Osteocyte (in vitro differentiated cells): ENCODE data around the gene UGT1A1. TPM values are rescaled to one million over a fixed set of nuclear protein-coding genes. Genes with fewer than 3 reads are reported as not detected.

Experiments used
- DNase-seq: peaks from one replicate; pipeline ENCODE4 v3.0.0; 2021; ENCODE audit warnings: mixed read lengths; ENCODE audit not compliant: unreplicated experiment; ENCODE audit errors: extremely low spot score
- H3K27ac Mint-ChIP-seq: one replicate; pipeline ENCODE4 v1.8.0; 2021; ENCODE audit warnings: mild to moderate bottlenecking, mixed read lengths; ENCODE audit not compliant: unreplicated experiment
- H3K27me3 Mint-ChIP-seq: one replicate; pipeline ENCODE4 v1.8.0; 2021; ENCODE audit warnings: mixed read lengths; ENCODE audit not compliant: unreplicated experiment
- H3K36me3 Mint-ChIP-seq: one replicate; pipeline ENCODE4 v1.8.0; 2021; ENCODE audit warnings: mixed read lengths; ENCODE audit not compliant: unreplicated experiment
- H3K4me1 Mint-ChIP-seq: one replicate; pipeline ENCODE4 v1.8.0; 2021; ENCODE audit warnings: mixed read lengths; ENCODE audit not compliant: unreplicated experiment
- H3K4me3 Mint-ChIP-seq: one replicate; pipeline ENCODE4 v1.8.0; 2021; ENCODE audit warnings: mild to moderate bottlenecking, moderate library complexity, mixed read lengths; ENCODE audit not compliant: unreplicated experiment
- H3K9me3 Mint-ChIP-seq: one replicate; pipeline ENCODE4 v1.8.0; 2021; ENCODE audit warnings: mixed read lengths; ENCODE audit not compliant: unreplicated experiment
- total RNA-seq: library from RNA; stranded (reverse); gene quantifications from 2 replicates; pipeline ENCODE4 v1.2.1, GENCODE V29; 2021
- TF ChIP-seq, protein P1 (sequence below): fragments of 200-600 bp; sonication (generic); IDR thresholded peaks from 2 replicates; pipeline ENCODE4 v1.5.0; 2021; ENCODE audit warnings: antibody characterized with exemption, mild to moderate bottlenecking, moderate library complexity

Gene UGT1A1
- total RNA-seq, 1 donor from 2014 or later: not detected

DNA sequence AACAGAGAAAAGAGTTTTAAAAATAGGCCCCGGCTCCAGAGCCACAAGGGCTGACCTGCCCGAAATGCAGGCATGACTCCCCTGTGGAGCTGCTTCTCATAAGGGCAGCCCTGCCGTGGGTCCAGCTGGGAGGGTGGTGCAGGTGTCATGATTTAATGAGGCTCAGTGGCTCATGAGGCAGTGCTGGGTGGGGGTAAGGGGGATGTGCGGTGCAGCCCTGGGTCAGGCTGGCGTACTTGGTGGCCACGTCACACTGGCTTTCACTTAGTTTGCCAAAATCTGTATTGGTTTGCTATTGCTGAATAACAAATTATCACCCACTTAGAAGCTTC is 60.7 kb downstream of the UGT1A1 start:
- peaks cover 19% of the 10 kb centered on the region for H3K4me1 Mint-ChIP-seq
- peak; percentile 38 for DNase-seq
- no peaks in the 10 kb centered on the region for H3K36me3 Mint-ChIP-seq
- TF ChIP-seq, protein P1, sequence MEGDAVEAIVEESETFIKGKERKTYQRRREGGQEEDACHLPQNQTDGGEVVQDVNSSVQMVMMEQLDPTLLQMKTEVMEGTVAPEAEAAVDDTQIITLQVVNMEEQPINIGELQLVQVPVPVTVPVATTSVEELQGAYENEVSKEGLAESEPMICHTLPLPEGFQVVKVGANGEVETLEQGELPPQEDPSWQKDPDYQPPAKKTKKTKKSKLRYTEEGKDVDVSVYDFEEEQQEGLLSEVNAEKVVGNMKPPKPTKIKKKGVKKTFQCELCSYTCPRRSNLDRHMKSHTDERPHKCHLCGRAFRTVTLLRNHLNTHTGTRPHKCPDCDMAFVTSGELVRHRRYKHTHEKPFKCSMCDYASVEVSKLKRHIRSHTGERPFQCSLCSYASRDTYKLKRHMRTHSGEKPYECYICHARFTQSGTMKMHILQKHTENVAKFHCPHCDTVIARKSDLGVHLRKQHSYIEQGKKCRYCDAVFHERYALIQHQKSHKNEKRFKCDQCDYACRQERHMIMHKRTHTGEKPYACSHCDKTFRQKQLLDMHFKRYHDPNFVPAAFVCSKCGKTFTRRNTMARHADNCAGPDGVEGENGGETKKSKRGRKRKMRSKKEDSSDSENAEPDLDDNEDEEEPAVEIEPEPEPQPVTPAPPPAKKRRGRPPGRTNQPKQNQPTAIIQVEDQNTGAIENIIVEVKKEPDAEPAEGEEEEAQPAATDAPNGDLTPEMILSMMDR: no peak
- no peak overlapping the region for H3K27ac Mint-ChIP-seq
- H3K4me3 Mint-ChIP-seq: no peak overlapping the region
- no peaks in the 10 kb centered on the region for H3K9me3 Mint-ChIP-seq
- peaks cover 8% of the 10 kb centered on the region for H3K27me3 Mint-ChIP-seq

DNA sequence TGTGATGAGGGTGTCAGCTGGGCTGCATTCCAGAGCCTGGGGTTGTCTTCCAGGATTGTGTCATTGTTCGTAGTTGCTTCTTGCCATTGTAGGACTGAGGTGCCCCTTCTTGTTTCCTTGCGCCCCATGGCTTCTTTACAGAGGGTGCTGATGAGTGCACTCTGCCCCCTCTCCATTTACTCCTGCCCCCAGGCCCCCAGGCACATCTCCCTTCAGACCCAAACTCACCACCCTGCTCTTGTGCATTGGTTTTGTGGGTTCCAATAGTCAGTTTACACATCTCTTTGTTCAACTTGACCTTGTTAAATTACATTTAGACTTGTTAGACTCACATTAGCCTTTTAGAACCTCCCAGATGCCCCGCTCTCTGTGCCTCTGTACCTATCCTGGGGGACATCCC is 61.1 kb downstream of the UGT1A1 start:
- DNase-seq: peak; percentile 63
- Mint-ChIP-seq H3K4me3 (no peak overlapping the region), H3K9me3 (no peaks in the 10 kb centered on the region), H3K27me3 (peaks cover 8% of the 10 kb centered on the region), H3K36me3 (no peaks in the 10 kb centered on the region), H3K27ac (no peak overlapping the region), H3K4me1 (peaks cover 16% of the 10 kb centered on the region)
- TF ChIP-seq, protein P1: no peak

DNA sequence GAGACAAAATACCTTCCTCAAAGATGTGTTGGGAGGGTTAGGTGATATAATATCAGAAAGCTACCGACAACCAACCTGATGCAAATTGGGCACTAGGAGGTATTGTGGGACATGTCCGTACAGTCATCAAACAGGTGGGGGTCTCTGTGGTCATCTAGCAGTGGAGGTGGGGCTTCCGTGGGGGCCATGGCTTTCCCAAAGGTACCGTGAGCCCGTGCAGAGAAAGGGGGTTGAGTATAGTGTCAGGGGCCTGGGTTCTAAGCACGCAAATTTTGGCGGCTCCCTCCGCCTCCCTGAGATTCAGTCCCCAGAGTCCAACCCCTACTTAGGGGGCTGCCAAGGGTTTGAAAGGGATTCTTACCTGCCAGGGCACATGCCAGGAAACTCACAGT is 61.6 kb downstream of the UGT1A1 start:
- H3K4me1 Mint-ChIP-seq: peaks cover 11% of the 10 kb centered on the region
- H3K27me3 Mint-ChIP-seq: peaks cover 8% of the 10 kb centered on the region
- TF ChIP-seq, protein P1: no peak
- no peaks in the 10 kb centered on the region for H3K36me3 Mint-ChIP-seq
- peak; percentile 73 for DNase-seq
- H3K9me3 Mint-ChIP-seq: peaks cover 1% of the 10 kb centered on the region
- no peak overlapping the region for H3K4me3 Mint-ChIP-seq
- H3K27ac Mint-ChIP-seq: no peak overlapping the region

DNA sequence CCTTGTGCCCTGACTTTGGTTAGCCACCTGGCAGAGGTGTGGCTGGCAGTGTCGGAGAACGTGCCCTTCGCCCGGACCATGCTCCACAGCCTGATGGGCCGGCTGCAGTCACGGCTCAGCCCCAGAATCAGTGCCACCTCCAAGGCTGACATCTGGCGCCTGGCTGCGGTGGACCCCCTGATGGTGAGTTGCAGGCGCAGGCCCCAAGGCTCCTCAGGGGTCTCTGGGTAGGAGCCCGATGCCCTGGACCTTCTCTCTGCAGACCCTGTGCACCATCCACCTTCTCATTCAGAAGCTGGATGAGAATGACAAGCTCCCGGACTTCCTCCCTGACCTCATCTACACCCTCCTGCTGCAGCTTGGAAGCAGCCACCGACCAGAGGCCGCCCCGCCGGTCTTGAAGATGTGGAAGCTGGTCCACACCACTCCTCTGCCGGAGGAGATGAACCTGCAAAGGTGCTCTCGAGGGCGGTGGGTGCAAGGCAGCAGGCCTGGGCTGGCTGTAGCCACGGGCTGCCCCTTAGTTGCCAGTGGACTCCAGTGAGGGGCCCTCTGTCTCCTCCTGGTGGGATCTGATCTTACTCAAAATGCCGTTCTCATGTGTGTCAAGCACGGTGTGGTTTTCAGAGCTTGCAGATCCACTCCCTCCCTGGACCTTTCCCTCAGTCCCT is 62.2 kb downstream of the UGT1A1 start:
- Mint-ChIP-seq H3K9me3 (peaks cover 4% of the 10 kb centered on the region), H3K36me3 (no peaks in the 10 kb centered on the region), H3K27ac (no peak overlapping the region), H3K4me3 (no peak overlapping the region), H3K4me1 (peaks cover 6% of the 10 kb centered on the region), H3K27me3 (peaks cover 7% of the 10 kb centered on the region)
- DNase-seq: peak; percentile 83
- TF ChIP-seq, protein P1: no peak

Other genes starting within 250 kb of the UGT1A1 start
- 36.4 and 40.6 TPM in 2 replicates for gene USP40, start 193.5 kb upstream of the UGT1A1 start, total RNA-seq
- not detected in 2 replicates for gene UGT1A8, start 142.6 kb upstream of the UGT1A1 start, total RNA-seq
- not detected in 2 replicates for gene UGT1A10, start 123.8 kb upstream of the UGT1A1 start, total RNA-seq
- not detected in 2 replicates for gene UGT1A9, start 88.4 kb upstream of the UGT1A1 start, total RNA-seq
- not detected in 2 replicates for gene UGT1A7, start 78.4 kb upstream of the UGT1A1 start, total RNA-seq
- gene UGT1A6, start 67.4 kb upstream of the UGT1A1 start, total RNA-seq: not detected in 2 replicates
- gene UGT1A5, start 47.4 kb upstream of the UGT1A1 start, total RNA-seq: not detected in 2 replicates
- gene UGT1A4, start 41.5 kb upstream of the UGT1A1 start, total RNA-seq: not detected in 2 replicates
- gene UGT1A3, start 31.2 kb upstream of the UGT1A1 start, total RNA-seq: not detected in 2 replicates
- gene MROH2A, start 18.1 kb downstream of the UGT1A1 start, total RNA-seq: not detected in 2 replicates
- gene HJURP, start 94.3 kb downstream of the UGT1A1 start, total RNA-seq: 7.7 and 7.9 TPM in 2 replicates
- gene TRPM8, start 157.1 kb downstream of the UGT1A1 start, total RNA-seq: not detected in 2 replicates